ENCODE data around the gene GALNT17.

- TF ChIP-seq ZNF37A (tag by site-specific recombination; IDR thresholded peaks at IDR 0.05) (no peak), CTCF (tag by site-specific recombination; IDR thresholded peaks at IDR 0.05) (no peak), ZNF423 (tag by site-specific recombination; IDR thresholded peaks at IDR 0.05) (no peak), ZNF548 (tag by site-specific recombination; IDR thresholded peaks at IDR 0.05) (no peak), ZNF776 (tag by site-specific recombination; IDR thresholded peaks at IDR 0.05; ENCODE audit: borderline replicate concordance) (no peak), ZNF747 (tag by site-specific recombination; IDR thresholded peaks at IDR 0.05) (no peak), PATZ1 (tag by site-specific recombination; IDR thresholded peaks at IDR 0.05) (no peak), ZNF354C (tag by site-specific recombination; IDR thresholded peaks at IDR 0.05; ENCODE audit: borderline replicate concordance, low read depth) (no peak), ZNF513 (tag by site-specific recombination; IDR thresholded peaks at IDR 0.05) (no peak), ZNF184 (tag by site-specific recombination; IDR thresholded peaks at IDR 0.05) (no peak), YY1 (tag by site-specific recombination; IDR thresholded peaks at IDR 0.05) (no peak)
Measured at GRCh38 chr7:71338866-71339265, 206.9 kb downstream of the GALNT17 start.

All from HEK293 (cell line).